PC-3 (cell line): ENCODE measurements around the gene UFL1.

Experiments used
- EZH2 ChIP-seq: fragments of 300-600 bp; sonication (generic); IDR thresholded peaks from one replicate; pipeline ENCODE4 v1.6.1; 2017; ENCODE audit warnings: antibody characterized with exemption, mild to moderate bottlenecking, low read length; ENCODE audit not compliant: unreplicated experiment
- EZH2phosphoT487 ChIP-seq: fragments of 300-600 bp; sonication (generic); IDR thresholded peaks from 2 replicates; pipeline ENCODE4 v1.6.1; 2018; ENCODE audit warnings: mild to moderate bottlenecking, antibody characterized with exemption, low read length, borderline replicate concordance
- TF ChIP-seq, protein P1 (sequence below): fragments of 300-600 bp; sonication (generic); conservative IDR thresholded peaks from 2 replicates; pipeline ENCODE4 v1.5.1; 2017; ENCODE audit warnings: antibody characterized with exemption, low read depth, mild to moderate bottlenecking, low read length

DNA sequence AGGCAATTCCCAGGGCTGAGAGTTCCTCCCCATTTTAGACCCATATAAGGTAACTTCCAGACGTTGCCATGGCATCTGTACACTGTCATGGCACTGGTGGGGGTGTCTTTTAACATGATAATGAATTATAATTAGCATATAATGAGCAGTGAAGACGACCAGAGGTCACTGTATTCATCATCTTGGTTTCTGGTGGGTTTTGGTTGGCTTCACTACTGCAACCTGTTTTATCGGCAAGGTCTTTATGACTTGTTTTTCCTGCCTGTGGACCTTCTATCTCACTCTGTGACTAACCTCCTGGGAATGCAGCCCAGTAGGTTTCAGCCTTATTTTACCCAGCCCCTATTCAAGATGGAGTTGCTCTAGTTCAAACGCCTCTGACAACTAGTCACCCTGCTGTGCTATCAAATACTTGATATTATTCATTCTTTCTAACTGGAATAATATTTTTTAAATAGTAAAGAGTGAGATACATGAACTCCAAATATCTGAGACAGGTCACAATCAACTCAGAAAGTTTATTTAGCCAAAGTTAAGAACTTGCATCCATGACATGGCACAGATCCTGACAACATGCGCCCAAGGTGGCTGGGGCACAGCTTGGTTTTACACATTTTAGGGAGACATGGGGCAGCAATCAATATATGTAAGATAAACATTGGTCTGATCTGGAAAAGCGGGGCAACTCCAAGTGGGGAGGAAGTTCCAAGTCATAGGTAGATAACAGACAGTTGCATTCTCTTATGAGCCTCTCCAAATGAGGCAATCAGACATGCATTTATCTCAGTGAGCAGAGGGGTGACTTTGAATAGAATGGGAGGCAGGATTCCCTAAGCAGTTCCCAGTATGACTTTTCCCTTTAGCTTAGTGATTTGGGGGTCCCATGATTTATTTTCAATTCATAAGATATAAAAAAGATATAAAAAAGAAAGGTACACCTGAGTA lies 1.2 kb upstream of the UFL1 start:
- TF ChIP-seq, protein P1, sequence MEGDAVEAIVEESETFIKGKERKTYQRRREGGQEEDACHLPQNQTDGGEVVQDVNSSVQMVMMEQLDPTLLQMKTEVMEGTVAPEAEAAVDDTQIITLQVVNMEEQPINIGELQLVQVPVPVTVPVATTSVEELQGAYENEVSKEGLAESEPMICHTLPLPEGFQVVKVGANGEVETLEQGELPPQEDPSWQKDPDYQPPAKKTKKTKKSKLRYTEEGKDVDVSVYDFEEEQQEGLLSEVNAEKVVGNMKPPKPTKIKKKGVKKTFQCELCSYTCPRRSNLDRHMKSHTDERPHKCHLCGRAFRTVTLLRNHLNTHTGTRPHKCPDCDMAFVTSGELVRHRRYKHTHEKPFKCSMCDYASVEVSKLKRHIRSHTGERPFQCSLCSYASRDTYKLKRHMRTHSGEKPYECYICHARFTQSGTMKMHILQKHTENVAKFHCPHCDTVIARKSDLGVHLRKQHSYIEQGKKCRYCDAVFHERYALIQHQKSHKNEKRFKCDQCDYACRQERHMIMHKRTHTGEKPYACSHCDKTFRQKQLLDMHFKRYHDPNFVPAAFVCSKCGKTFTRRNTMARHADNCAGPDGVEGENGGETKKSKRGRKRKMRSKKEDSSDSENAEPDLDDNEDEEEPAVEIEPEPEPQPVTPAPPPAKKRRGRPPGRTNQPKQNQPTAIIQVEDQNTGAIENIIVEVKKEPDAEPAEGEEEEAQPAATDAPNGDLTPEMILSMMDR, result no peak
- TF ChIP-seq EZH2, result no peak
- no peak for TF ChIP-seq EZH2phosphoT487
